ENCODE data around the gene UBR4.
"Not testable (repeated sequence)": the region's sequence is repeated elsewhere in the genome, so short reads cannot be mapped to it uniquely, and the experiment has no call there.

The UBR4 gene

DNA sequence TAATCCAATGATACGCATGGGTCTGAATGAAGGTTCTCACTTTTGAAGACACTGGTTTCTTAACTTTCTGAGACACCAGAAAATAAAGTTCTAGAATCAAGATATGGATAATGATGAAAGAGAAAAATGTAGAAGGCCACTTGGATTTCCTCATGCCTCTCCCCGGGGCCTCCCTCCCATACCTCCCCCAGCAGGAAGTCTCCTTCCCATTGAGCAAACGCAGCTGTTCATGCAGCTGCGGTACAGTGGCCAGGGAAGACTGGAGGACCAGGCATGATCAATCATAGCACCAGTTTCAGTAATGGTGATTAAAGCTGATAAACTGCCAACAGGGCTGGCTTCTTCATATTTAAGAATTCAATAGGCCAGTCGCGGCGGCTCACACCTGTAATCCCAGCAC is 10.9 kb upstream of the UBR4 start:
- TF ChIP-seq, protein P1, sequence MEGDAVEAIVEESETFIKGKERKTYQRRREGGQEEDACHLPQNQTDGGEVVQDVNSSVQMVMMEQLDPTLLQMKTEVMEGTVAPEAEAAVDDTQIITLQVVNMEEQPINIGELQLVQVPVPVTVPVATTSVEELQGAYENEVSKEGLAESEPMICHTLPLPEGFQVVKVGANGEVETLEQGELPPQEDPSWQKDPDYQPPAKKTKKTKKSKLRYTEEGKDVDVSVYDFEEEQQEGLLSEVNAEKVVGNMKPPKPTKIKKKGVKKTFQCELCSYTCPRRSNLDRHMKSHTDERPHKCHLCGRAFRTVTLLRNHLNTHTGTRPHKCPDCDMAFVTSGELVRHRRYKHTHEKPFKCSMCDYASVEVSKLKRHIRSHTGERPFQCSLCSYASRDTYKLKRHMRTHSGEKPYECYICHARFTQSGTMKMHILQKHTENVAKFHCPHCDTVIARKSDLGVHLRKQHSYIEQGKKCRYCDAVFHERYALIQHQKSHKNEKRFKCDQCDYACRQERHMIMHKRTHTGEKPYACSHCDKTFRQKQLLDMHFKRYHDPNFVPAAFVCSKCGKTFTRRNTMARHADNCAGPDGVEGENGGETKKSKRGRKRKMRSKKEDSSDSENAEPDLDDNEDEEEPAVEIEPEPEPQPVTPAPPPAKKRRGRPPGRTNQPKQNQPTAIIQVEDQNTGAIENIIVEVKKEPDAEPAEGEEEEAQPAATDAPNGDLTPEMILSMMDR (conservative IDR thresholded peaks at IDR 0.05; ENCODE audit: low read depth): no peak
- CTCF ChIA-PET: no interaction called here
- POLR2A ChIA-PET (ENCODE audit: low non-redundant PET): no interaction called here
- no peak for DNase-seq (ENCODE audit: low spot score)
- no peak overlapping the region for H3K27ac ChIP-seq

DNA sequence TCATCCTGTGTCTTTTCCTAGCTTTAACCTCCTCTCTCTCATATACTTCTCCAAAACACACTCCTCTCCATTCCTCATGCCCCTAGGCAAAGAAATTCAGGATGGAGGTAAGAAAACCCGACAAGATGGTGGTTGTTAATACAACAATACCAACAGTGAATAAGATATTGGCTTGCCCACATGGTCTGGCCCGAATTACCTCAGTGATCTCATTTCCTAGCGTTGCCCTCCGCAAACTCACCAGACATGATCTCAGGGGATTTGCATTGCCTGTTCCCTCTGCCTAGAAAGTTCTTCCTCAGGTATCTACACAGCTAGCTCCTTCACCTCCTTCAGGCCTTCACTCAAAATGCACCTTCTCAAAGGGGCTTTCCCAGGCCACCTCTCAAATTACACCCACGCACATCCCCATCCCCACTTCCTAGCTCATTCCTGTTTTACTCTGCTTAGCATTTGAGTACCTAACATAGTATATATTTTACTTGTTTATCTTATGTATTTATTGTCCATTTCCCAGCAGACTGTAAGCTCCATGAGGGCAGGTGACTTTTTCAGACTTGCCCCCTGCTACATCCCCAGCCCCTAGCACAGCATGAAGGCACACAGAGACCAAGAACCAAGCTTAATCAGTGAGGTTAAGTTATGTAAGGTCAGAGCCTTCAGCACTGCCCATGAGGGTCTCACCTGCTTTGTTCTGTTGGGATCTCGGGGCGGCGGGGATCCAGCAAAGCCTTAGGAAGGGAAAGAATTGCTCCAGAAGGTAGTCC is 10.2 kb upstream of the UBR4 start:
- TF ChIP-seq, protein P1 (conservative IDR thresholded peaks at IDR 0.05; ENCODE audit: low read depth): no peak
- CTCF ChIA-PET: interaction anchor here (0.7 to 0.8 kb wide), 2 partner anchors 423 to 951 kb away, joined by 7 to 8 read pairs; no protein-coding TSS in a partner anchor
- H3K27ac ChIP-seq: no peak overlapping the region
- POLR2A ChIA-PET (ENCODE audit: low non-redundant PET): no interaction called here
- no peak for DNase-seq (ENCODE audit: low spot score)

DNA sequence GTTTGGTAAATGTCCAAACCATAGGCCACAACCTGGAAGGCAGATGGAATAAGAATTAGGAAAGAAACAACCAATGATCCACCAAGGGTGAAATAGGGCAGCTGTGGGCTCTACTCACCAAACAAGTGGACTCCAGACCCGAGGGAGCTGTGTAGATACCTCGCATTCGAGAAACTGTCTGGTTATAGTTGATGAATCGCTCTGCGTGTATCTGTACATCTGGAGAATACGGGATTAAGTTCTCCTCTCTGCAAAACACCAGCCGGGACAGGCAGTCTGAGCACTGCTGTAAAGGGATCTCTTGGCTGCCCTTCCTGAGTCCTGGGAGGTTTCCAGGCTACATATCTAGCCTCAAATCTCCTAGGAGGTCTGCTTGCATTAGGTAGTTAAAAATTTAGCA is 9.4 kb upstream of the UBR4 start:
- CTCF ChIA-PET: no interaction called here
- TF ChIP-seq, protein P1 (conservative IDR thresholded peaks at IDR 0.05; ENCODE audit: low read depth): no peak
- POLR2A ChIA-PET (ENCODE audit: low non-redundant PET): no interaction called here
- no peak for DNase-seq (ENCODE audit: low spot score)
- H3K27ac ChIP-seq: no peak overlapping the region

DNA sequence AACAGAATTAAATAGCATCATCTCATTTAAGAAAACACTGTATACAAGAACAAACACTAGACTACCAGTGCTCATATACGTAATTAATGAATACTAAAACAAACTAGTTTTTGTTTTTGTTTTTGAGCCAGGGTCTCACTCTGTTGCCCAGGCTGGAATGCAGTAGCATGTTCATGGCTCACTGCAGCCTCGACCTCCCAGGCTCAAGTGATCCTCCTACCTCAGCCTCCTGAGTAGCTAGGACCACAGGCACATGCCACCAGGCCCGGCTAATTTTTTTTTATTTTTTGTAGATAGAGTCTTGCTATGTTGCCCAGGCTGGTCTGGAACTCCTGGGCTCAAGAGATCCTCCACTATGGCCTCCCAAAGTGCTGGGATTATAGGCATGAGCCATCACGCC is 6.5 kb upstream of the UBR4 start:
- POLR2A ChIA-PET (ENCODE audit: low non-redundant PET); H3K27ac ChIP-seq; DNase-seq (ENCODE audit: low spot score): not testable (repeated sequence)
- CTCF ChIA-PET: interaction anchor here (0.9 kb wide), 1 partner anchor 24 kb away, joined by 3 read pairs; no protein-coding TSS in a partner anchor

DNA sequence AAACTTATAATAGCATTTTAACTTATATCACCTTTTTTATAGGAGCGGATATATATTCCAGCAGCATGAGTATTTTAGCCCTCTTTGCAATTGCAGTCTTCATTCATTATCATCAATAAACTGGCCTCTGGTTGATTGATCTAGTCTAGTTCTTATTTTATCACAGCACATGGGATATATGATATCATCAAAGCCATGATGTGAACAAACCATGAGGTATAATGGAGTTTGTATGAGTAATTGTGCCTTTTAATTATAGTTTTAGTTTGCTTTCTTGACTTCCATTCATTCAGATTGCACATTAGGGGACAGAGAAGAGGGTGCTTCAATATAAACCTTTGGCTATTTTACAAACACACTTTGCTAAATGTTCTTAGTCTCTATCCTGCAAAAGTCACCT is 3.5 kb upstream of the UBR4 start:
- no peak for DNase-seq (ENCODE audit: low spot score)
- no peak overlapping the region for H3K27ac ChIP-seq
- ChIA-PET CTCF (no interaction called here), POLR2A (ENCODE audit: low non-redundant PET) (no interaction called here)
- TF ChIP-seq, protein P1 (conservative IDR thresholded peaks at IDR 0.05; ENCODE audit: low read depth): no peak

DNA sequence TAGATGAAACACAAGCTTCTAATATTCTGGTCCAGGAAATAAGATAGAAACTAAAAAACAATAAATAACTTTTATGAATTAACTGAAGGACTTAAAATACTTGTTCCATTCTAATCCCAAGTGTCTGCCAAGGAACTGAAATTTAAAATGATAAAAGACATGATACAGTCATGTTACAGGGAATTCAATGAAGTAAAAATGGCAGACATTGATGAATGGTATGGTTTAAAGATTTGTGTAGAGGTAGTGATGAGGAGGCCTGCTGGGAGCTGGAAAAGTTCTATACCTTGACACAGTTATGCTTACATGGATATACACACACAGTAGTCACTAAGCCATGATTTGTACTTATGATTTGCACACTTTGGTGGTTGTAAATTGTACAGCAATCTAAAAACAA is 2.1 kb upstream of the UBR4 start:
- TF ChIP-seq, protein P1 (conservative IDR thresholded peaks at IDR 0.05; ENCODE audit: low read depth): no peak
- ChIA-PET CTCF (no interaction called here), POLR2A (ENCODE audit: low non-redundant PET) (no interaction called here)
- DNase-seq (ENCODE audit: low spot score): no peak
- no peak overlapping the region for H3K27ac ChIP-seq

DNA sequence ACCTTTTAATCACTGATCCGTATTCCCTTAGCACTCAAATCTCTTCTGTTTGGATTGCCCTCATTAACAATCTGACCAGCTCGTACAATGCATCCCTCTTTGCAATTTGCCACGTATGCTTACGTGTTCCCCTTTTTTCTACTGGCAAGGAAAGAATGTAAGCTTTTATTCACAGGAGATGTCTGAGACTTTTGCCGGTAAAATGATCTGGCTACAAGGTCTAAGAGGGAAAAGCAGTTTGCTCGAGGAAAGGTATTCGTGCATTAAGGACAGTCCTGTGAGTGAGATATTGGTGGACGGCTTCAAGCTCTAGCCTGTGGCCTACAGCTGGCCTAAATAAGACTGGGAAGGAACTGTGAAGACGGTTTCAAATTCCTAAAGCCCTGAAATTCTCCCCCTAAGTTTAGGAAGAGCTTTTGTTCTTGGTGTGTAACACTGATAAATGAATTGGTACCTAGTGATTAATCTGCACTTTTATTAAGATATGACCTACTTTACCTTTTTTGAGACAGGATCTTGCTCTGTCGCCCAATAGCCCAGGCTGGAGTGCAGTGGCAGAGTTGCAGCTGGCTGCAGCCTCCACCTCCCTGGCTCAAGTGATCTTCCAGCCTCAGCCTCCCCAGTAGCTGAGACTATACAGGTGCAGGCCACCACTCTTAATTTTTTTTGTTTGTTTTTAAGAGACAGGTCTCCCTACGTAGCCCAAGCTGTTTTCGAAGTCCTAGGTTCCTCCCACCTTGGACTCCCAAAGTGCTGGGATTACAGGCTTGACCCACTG is 895 bp upstream of the UBR4 start:
- TF ChIP-seq, protein P1 (conservative IDR thresholded peaks at IDR 0.05; ENCODE audit: low read depth): no peak
- DNase-seq (ENCODE audit: low spot score): no peak
- H3K27ac ChIP-seq: peak overlapping the region; percentile 85
- ChIA-PET POLR2A (ENCODE audit: low non-redundant PET) (no interaction called here), CTCF (no interaction called here)
